ENCODE results near the gene EXOC2.
"Not testable (repeated sequence)": the region's sequence is repeated elsewhere in the genome, so short reads cannot be mapped to it uniquely, and the experiment has no call there.

EXOC2 gene

DNA sequence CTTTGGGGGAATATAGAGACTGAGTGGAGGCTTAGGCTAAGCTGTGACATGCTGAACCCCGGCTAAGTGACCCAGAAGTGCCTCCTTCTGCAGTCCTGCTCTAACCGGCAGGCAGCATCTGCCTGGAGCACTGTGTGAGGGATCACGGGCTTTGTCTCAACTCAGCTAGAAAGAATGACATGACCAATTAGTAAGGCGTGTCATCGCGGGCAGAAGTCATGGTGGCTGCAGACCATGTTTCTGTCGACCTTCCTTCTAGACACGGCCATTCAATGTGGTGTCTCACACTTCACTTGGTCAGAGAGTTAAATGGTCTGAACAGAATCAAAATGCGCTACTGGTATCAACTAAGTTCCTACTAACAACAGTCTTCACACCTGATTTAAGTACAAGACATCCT lies 71.0 kb downstream of the EXOC2 start:
- DNase-seq: no peak

DNA sequence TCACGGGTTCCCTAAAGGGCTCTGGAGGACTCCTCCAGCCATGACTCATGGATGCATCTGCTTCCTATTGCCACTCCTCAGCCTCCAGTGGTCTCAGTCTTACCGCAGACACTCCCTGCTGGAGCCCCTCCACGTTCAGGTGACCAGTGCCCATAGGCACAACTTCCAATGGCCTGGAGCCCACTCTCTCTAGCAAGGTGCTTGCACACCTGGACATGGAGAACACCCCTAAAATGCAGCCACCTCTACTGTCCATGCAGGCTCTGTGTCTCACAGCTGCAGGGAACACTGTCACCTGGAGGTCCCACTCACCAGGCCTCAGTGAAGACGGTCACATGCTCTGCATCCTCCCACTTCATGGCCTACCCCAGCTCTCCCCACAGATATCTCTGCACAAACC lies 72.0 kb downstream of the EXOC2 start:
- no peak for DNase-seq

DNA sequence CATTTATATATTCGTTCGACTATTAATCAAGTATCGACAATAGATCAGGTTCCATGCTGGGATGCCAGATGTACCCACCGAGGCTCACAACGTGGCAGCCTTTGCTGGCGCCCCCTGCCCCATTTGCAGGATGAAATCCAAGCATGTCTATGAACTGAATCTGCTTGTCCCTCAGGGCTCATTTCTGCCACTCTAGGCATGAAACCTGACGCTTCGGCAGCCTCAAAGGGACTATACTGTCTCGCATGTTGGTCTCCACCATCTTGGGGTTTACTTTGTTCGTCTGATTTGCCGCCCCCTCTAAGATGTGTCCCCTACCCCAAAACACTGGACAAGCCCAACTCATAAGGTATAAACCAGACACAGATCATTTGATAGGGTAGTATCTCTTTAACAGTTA lies 72.8 kb downstream of the EXOC2 start:
- DNase-seq: no peak

DNA sequence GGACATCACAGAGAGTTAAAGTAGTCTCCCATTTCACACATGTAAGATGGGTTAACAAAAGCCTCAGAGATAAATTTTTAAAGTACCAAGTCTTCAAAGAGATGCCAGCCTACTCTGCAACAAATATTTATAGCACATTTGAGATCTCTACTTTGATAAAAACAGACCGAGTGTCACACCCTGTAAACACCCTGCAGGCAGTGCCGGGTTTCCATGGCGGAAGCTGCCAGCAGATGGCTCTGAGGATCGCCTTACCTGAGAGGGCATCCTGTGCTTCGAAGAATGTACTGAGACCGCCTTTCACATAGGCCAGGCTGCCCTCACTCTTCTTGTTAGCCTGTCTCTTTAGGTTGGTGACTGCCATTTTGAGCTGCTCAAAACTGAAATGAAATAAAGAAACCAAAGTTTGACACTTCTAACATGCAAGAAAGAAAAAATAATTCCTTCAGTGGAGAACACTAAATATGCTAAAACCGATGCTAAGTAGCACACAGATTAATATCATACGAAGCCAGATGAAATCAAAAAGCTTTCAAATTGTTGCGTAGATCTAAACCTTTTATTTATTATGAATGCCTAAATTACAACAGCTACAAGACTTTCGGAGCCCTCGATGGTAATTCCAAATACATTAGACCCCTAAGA lies 75.4 kb downstream of the EXOC2 start:
- DNase-seq: peak; percentile 60

DNA sequence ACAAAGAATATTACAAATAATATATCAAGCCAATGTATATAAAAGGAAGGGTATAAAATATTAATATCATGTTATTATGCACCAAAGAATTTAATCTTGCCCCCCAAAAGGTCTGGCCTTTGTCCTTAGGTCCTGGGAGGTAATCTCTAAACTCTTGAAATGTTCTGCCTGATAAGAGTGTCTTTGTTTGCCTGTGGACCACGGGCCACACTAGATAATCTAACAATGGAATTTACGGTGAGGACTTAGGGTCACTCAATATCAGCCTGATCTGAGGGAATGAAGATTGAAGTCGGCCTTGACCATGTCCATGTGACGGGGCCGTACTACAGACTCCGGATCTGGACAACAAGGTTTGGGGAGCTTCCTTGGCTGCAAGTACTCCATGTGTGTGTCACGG lies 79.0 kb downstream of the EXOC2 start:
- no peak for DNase-seq

DNA sequence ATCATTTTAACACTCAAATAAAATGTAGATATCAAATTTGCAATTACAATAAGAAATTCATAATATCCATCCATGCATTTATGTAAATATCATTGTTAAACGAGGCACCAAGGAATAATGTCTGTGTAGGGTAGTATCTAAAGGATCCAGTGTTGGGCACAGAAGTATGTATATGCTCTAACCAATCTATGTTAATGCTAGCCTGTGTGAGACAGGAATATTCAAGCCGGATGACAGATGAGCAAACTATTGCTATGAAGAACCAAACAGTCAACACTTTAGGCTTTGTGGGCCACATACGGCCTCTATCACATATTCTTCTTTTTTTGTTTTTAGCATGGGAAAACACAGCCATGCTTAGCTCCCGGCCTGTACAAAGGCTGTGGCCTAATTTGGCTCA lies 81.0 kb downstream of the EXOC2 start:
- no peak for DNase-seq

DNA sequence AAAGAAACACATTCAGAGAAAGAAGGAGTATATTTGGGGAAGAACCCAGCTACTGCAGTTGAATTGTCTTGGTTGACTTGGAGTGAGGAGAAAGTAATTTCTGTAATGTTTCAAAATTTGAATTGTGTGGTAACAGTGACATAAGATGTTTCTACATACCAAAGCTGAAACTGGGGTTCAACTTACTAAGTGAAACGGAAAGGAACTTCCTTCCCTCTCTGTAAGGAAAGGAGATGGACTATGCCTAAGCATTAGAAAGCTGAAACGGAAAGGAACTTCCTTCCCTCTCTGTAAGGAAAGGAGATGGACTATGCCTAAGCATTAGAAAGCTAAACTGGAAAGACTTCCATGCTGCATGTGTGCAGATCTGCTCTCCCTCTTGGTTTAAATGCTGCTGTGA lies 82.1 kb downstream of the EXOC2 start:
- DNase-seq: no peak

DNA sequence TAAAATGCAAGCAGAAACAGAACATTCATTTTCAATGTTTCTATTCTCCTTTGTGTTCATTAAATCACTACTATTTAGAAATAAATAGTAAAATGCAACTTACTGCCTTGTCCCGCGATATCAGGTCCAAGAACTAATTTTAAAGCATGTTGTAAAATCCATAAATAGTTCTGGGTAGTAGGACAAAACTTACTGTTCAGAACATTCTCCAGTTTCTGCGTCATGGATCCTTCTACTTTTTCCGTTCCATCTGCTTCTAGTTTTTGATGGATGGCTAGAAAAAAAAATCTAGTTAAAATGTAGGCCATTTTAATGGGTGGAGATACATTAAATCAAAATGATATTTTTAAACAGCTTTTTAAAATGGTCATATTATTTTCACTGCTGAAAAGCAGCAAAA lies 83.0 kb downstream of the EXOC2 start:
- DNase-seq: no peak

DNA sequence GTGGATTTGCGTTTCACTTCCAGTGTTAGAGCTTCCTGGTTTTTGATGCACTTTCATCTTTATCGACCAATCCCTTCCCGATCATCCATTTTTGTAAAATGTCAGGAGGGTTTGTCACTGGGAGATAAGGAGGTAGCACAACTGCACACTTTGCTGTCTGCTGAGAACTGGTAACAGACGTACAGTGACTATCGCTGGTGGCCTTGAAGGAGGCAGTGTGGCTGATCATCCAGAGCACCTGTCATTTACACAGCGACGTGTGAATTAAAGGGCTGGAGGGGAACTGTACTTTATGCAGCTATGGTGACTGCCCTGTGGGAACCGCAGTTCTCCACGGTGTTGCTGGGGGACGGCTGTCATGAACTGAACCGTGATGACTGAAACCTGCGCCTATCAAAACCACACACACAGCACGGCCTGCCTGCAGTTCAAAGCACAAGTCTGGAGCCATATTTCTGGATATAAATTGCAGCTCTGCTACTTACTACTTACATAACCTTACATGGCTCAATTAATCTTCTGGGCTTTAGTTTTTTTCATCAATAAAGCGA lies 86.0 kb downstream of the EXOC2 start:
- DNase-seq: no peak

DNA sequence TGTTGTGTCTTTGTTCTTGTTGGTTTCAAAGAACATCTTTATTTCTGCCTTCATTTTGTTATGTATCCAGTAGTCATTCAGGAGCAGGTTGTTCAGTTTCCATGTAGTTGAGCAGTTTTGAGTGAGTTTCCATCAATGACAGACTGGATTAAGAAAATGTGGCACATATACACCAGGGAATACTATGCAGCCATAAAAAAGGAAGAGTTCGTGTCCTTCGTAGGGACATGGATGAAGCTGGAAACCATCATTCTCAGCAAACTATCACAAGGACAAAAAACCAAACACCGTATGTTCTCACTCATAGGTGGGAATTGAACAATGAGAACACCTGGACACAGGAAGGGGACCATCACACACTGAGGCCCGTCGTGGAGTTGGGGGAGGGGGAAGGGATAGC lies 87.0 kb downstream of the EXOC2 start:
- DNase-seq: not testable (repeated sequence)

DNA sequence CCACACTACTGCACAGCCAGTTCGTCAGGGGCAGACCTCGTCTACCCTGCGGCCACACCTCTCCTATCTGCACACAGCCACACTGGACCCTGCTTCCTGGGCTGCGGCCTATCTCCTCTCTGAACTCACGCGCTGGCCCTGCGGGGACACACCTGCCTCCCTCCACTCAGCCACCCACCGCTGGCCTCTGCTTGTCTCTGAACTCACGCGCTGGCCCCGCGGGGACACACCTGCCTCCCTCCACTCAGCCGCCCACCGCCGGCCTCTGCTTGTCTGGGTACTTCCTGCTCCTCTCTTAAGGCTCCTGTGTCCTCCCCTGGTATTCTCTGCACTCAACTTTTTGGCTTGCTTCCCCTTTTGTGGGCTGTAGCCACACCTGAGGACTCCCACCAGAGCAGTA lies 88.4 kb downstream of the EXOC2 start:
- no peak for DNase-seq

DNA sequence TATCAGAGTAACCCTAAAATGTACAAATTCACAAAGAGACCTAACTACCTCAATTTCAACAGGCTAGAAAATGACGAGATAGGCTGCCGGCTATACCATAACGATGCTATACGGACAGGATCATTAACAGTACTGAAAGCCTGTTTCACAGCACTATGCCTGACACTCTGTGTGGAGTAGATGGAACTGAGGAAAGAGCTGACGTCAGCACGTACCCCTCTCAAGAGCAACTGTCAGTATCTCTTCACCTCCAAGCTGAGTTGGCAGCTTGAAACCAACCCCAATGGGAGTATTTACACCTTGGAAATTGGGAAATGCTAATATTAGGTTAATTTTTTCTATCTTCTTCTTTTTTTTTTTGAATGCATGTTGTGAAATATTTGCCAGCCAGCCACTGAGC lies 89.7 kb downstream of the EXOC2 start:
- DNase-seq: no peak

DNA sequence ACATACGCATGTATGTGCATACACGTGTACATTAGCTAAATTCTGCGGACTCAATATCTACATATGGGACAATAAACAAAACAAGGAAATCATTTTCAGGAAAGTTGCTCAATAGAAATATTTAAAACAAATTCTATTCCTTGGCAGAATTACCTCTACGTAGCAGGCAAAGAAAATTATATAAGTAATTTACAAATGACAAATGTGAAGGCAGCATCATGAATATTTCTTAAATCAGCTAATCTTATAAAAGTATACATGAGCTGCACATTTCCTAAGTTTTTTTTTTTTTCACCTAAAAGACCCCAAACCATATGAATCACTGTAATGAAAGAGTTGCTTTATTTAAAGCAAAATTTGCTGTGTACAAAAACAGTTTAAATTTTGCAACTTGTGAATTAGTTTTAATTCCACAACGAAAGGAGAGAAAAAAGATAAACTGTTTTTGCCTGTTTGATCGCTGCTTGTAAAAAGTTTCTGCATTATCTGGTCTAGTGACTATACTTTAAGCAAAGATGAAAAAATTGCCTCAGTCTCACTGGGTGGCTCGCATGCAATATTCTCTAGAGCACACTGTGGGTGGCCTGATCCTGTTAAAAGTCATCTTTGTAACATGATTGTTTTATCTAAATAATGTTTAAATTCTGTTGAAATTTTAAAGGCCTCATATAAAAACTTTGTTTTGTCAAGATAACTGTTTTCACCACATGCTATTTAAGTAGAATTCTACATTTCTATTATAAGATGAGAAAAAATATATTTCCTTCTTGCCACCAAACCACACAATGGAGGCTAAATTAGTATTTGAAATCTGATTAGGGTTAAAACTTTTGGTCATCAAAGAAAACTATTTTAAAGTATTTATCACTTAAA lies 93.1 kb downstream of the EXOC2 start:
- no peak for DNase-seq

DNA sequence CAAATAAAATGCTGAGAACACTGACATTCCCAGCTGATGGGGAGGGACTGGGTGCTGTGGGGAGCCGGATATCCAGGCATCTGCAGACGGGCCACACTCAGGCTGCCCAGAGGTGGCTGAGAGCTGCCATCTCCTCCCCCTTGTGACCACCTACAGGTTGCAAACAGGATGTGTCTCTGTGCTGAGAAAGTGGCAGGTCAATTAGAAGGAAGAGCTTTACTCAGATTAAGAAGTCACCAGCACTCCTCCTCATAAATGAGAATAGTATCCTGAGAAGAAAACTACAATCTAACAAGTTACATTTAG lies 99.1 kb downstream of the EXOC2 start:
- DNase-seq: peak; percentile 20

DNA sequence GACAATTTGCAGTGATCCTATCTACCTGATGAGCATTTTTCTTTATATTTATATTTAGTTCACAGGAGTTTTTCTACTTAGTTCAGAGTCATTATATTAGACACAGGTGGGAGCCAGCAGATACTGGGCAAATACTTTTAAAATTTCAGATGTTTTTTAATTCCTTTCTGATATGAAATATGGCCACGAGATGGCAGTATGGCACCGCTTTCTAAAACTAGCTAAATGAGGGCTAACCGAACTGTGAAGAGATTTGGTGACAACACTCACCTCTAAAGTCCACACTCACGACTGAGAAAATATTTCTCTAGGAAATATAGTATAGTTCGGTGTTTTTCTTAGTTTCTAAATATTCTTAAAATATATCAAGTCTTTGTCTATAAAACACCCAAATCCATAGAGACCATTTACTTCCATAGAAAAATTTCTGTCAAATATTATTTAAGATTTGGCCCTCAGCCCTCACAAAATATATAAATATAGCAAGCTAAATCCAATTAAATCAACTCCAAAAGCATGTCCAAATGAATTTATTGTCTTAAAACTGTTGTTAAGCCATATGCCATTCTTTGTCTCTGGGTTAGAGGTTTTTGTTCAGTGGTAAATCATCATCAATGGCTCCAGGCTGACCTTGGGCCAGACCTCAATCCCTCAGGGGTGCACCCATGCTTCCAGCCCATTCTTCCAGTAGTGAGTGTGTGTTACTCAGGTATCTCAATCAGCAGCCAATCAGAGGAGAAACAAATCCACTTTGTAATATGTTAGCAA lies 99.6 kb downstream of the EXOC2 start:
- DNase-seq: peak; percentile 81

DNA sequence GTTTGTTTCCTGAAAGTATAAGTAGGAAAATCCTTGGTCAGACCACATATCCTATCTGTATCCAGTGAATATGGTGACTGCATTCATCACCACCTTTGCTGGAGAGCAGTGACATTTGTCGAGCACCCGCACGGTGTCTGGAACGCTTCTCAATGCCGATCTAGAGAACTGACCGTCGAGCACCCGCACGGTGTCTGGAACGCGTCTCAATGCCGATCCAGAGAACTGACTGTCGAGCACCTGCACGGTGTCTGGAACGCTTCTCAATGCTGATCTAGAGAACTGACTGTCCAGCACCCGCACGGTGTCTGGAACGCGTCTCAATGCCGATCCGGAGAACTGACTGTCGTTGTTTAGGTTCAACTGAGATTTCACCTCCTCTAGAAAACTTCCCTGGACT lies 103.8 kb downstream of the EXOC2 start:
- no peak for DNase-seq

DNA sequence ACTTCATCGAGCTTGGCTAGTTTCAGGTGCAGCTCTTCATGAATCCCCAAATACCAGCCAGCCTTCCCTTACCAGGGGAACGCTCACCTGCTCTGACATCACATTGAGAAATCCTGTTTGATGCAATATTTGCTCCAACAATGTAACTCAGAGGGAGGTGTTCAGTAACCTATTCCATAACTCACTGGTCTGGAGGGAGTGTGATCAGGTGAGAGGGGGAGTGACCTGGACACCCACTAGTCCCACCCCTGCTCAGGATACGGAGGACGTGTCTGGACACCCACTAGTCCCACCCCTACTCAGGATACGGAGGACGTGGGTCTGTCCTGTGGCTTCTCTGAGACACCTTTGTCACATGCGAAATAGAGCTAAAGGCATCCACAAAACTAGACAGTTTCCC lies 106.4 kb downstream of the EXOC2 start:
- DNase-seq: no peak

DNA sequence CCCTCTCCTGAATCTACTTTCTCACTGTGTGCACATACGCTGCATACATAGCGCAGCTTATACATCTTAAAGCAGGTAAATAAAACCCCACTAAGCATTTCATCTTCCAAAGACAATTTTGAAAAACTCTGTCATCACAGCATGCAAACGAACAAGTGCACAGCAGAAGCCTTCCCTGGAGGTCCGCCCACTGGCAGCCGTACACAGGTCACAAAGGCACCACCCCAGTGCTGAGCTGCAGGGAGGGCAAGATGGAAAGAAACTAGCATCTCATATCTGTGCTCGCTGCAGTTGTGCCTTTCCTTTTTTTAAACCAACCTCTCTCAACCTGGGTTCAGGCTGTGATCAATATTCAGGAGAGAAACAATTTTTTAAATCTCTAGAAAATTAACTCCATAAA lies 109.3 kb downstream of the EXOC2 start:
- DNase-seq: no peak

DNA sequence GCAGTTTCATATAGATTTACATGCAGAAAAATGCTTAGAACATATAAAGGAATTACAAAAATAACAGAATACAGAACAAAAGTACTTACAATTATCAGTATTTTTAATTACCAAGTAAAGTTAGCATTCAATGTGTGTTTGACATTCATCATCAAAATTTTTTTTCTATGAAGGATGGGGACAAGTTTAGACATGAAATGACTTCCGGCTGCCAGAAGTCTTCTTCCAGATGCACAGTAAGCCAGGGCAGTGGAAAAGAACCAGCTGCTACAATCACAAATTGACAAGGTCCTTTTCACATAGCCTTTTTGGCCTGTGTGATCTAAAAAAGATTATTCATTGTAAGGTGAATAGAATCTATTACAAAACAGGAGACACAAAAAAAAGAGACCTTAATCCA lies 109.8 kb downstream of the EXOC2 start:
- no peak for DNase-seq

DNA sequence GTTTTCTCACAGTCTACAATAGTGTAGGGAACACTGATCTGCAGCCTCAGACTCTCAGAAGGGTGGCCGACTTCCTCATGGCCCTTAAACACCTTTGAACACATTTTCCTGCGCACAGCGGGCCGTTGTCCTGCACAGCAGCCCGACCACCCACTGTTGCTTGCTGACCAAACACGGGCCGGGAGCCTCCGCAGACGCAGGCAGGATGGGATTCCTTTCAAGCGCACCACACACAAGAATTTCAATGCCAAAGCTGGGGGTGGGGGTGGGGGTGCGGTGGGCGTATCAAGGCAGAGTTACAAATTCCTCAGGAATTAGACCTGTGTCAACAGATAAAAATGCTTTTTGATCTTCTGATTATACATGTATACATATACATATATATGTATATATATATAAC lies 110.6 kb downstream of the EXOC2 start:
- DNase-seq: no peak

DNA sequence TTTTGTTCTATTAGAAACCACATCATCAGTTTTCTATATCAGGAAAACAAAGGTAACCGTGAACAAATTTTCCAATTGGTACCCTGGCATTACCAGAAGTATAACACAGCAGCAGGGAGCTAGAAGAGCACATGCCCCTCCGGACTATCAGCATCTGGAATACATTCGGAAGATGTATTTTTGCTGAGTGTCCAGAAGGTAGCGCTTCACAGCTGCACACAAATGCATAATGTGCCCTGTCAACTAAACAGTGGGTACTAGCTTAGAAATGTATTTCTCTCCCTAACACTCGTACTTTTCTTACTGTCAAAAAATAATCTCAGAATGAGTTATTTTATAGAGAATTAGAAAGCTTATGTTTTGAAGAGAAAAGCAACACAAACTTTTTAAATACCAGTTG lies 113.6 kb downstream of the EXOC2 start:
- DNase-seq: peak; percentile 49

DNA sequence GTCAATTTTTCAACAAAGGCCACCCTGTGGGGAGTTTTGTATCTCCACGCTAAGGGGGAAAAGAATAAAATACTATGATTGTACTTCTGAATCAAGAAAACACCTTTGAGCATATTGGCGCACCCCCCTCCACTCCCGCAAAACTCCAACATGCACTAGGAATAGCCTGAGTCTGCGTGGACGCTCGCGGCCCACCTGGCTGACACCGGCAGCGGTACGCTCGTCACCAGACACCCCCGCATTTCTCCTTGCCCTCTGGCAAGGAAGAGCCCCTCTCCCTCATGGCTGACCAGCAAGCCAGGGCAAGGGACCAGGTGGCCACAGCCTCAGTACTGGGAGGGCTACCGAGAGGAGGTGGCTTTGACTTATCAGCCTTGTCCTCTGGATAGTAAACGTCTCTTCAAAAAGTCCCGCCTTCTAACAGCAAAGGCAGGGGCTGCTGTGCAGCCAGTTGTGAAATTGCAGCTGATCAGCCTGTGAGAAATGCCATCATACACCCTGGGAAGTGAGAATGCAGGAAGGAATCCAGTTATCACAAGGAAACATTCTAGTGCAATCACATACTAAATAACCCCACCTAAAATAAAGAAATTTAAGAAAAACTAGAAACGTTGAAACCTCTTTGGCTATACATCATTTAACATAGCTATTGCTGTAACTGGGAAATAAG lies 120.2 kb downstream of the EXOC2 start:
- no peak for DNase-seq

DNA sequence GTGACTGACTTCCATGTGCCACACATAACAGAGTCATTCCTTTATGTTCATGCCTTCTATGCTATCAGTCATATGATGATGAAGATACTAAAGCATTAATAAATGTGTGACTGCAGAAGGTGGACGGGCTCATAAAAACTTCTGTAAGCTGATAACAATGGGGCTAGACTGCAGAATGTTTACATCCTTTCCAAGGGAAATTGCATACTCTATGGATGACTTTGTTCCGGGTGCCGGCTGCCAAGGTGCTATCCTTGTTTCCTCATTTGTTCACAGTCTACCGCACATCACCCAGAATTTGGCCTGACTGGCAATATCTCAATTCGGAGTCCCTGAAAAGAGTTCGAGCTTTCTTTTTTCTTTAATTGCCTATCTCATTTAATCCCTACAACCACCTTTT lies 121.0 kb downstream of the EXOC2 start:
- no peak for DNase-seq
